HG03196 (cell line): Measurements from ENCODE around the gene TAF5L.

Experiments
- ATAC-seq: cut with Tn5 transposase; IDR thresholded peaks from one replicate; pipeline ENCODE4 v1.9.1; 2021; ENCODE audit not compliant: unreplicated experiment

Gene TAF5L

GRCh38 chr1:229625915-229626831 is at the start of gene TAF5L, which contains the start of gene URB2:
Gene TAF5L (minus strand): TSS chr1:229626122. CDS start chr1:229614482, 11,640 bp downstream.
Gene URB2 (plus strand): TSS chr1:229626247. CDS start chr1:229627634, 1,387 bp downstream.
- ATAC-seq: peak; percentile 84

GRCh38 chr1:229675396-229675795 is 49.5 kb upstream of the TAF5L start:
- no peak for ATAC-seq

- ATAC-seq: no peak
These were observed 48.1 kb upstream of the TAF5L start for GRCh38 chr1:229674042-229674441.

- no peak for ATAC-seq
These were observed 46.3 kb upstream of the TAF5L start for GRCh38 chr1:229672246-229672645.

- no peak for ATAC-seq
These were observed 45.4 kb upstream of the TAF5L start for GRCh38 chr1:229671310-229671709.

GRCh38 chr1:229669333-229669732 is 43.4 kb upstream of the TAF5L start:
- ATAC-seq: no peak

GRCh38 chr1:229666585-229666984 is 40.7 kb upstream of the TAF5L start:
- ATAC-seq: no peak

- ATAC-seq: no peak
These were observed 40.1 kb upstream of the TAF5L start for GRCh38 chr1:229665912-229666558.

- no peak for ATAC-seq
These were observed 38.3 kb upstream of the TAF5L start for GRCh38 chr1:229664133-229664689.

- ATAC-seq: no peak
These were observed 36.0 kb upstream of the TAF5L start for GRCh38 chr1:229661897-229662296.

- peak; percentile 66 for ATAC-seq
These were observed 35.3 kb upstream of the TAF5L start for GRCh38 chr1:229661022-229661877.

GRCh38 chr1:229657993-229658755 is 32.3 kb upstream of the TAF5L start:
- ATAC-seq: no peak

GRCh38 chr1:229655781-229656180 is 29.9 kb upstream of the TAF5L start:
- ATAC-seq: no peak

- no peak for ATAC-seq
These were observed 27.5 kb upstream of the TAF5L start for GRCh38 chr1:229653420-229653819.

- no peak for ATAC-seq
These were observed 25.6 kb upstream of the TAF5L start for GRCh38 chr1:229651546-229651945.

GRCh38 chr1:229650045-229650444 is 24.1 kb upstream of the TAF5L start:
- ATAC-seq: no peak

- no peak for ATAC-seq
These were observed 22.5 kb upstream of the TAF5L start for GRCh38 chr1:229648406-229648805.

GRCh38 chr1:229645324-229645993 is 19.5 kb upstream of the TAF5L start:
- ATAC-seq: no peak

GRCh38 chr1:229643996-229644745 is 18.2 kb upstream of the TAF5L start:
- ATAC-seq: no peak
